Activated T-helper 17 cell treated with anti-CD3 and anti-CD28 coated beads, Interleukin-2, amount 50 U/mL, for 72 hours (primary cell): ENCODE measurements around the gene C5AR2. TPM values are rescaled to one million over a fixed set of nuclear protein-coding genes. Genes with fewer than 3 reads are reported as not detected.
"Not testable (repeated sequence)": the region's sequence is repeated elsewhere in the genome, so short reads cannot be mapped to it uniquely, and the experiment has no call there.

Experiments
- ATAC-seq: fragments of 150-1000 bp; cut with Tn5 transposase; replicated peaks from 2 replicates; pipeline ENCODE4 v1.10.0; 2021; ENCODE audit warnings: mild to moderate bottlenecking, moderate library complexity
- H3K27ac Mint-ChIP-seq: one replicate; pipeline ENCODE4 v1.8.0; 2022; ENCODE audit warnings: mixed read lengths
- H3K27me3 Mint-ChIP-seq: one replicate; pipeline ENCODE4 v1.8.0; 2022; ENCODE audit warnings: mixed read lengths
- H3K36me3 Mint-ChIP-seq: one replicate; pipeline ENCODE4 v1.8.0; 2022; ENCODE audit warnings: low read depth, mild to moderate bottlenecking, mixed read lengths
- H3K4me1 Mint-ChIP-seq: one replicate; pipeline ENCODE4 v1.8.0; 2022; ENCODE audit warnings: mixed read lengths
- H3K4me3 Mint-ChIP-seq: one replicate; pipeline ENCODE4 v1.8.0; 2022; ENCODE audit warnings: mild to moderate bottlenecking, mixed read lengths
- H3K9me3 Mint-ChIP-seq: one replicate; pipeline ENCODE4 v1.8.0; 2022; ENCODE audit warnings: mixed read lengths
- total RNA-seq, 2 donors: library from RNA; stranded (reverse); gene quantifications; one replicate each; pipeline ENCODE4 v1.2.3, GENCODE V29; 2022

Gene C5AR2
- total RNA-seq, 2 donors from 2014 or later = 0.13 to 0.19 TPM

DNA sequence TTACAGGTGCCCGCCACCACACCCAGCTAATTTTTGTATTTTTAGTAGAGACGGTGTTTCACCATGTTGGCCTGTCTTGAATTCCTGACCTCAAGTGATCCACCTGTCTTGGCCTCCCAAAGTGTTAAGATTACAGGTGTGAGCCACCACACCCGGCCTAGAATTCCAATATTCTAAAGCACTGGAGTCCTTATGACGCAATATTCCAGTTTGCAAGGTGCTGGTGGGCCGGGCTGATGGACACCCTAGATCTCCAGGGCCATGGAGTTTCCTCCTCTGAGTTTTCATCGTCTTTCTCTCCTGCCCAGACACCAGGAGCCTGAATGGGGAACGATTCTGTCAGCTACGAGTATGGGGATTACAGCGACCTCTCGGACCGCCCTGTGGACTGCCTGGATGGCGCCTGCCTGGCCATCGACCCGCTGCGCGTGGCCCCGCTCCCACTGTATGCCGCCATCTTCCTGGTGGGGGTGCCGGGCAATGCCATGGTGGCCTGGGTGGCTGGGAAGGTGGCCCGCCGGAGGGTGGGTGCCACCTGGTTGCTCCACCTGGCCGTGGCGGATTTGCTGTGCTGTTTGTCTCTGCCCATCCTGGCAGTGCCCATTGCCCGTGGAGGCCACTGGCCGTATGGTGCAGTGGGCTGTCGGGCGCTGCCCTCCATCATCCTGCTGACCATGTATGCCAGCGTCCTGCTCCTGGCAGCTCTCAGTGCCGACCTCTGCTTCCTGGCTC lies 8.7 kb downstream of the C5AR2 start:
- Mint-ChIP-seq H3K9me3 (no peaks in the 10 kb centered on the region), H3K4me3 (no peak overlapping the region), H3K4me1 (peaks cover 5% of the 10 kb centered on the region), H3K27me3 (no peaks in the 10 kb centered on the region), H3K36me3 (no peaks in the 10 kb centered on the region), H3K27ac (no peak overlapping the region)
- no peak for ATAC-seq

DNA sequence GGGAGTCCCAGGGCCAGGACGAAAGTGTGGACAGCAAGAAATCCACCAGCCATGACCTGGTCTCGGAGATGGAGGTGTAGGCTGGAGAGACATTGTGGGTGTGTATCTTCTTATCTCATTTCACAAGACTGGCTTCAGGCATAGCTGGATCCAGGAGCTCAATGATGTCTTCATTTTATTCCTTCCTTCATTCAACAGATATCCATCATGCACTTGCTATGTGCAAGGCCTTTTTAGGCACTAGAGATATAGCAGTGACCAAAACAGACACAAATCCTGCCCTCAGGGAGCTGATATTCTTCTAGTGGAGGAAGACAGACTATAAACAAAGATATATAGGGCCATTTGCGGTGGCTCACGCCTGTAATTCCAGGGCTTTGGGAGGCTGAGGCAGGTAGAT lies 9.8 kb downstream of the C5AR2 start:
- no peak for ATAC-seq
- no peak overlapping the region for H3K4me3 Mint-ChIP-seq
- peaks cover under 1% of the 10 kb centered on the region for H3K4me1 Mint-ChIP-seq
- H3K27ac Mint-ChIP-seq = no peak overlapping the region
- no peaks in the 10 kb centered on the region for H3K36me3 Mint-ChIP-seq
- no peaks in the 10 kb centered on the region for H3K27me3 Mint-ChIP-seq
- no peaks in the 10 kb centered on the region for H3K9me3 Mint-ChIP-seq

DNA sequence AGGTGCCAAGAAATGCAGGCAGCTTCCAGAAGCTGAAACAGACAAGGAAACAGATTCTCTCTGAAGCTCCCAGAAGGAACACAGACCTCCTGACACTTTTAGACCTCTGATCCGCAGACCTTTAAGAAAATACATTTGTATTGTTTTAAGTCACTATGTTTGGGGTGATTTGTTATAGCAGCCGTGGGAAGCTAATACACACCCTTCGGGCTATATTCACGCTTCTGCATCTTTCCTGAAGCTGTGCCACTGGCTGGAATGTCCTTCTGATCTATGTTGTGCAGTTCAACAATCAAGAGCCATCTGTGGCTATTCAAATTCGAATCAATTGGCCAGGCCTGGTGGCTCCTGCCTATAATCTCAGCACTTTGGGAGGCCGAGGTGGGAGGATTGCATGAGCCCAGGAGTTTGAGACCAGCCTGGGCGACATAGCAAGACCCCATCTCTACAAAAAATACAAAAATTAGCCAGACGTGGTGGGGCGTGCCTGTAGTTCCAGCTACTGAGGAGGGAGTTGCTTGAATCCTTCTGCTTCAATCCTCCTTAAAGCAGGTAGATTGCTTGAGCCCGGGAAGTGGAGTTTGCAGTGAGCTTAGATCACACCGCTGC lies 11.3 kb downstream of the C5AR2 start:
- no peak overlapping the region for H3K4me3 Mint-ChIP-seq
- H3K27me3 Mint-ChIP-seq = no peaks in the 10 kb centered on the region
- no peaks in the 10 kb centered on the region for H3K36me3 Mint-ChIP-seq
- H3K9me3 Mint-ChIP-seq = no peaks in the 10 kb centered on the region
- no peaks in the 10 kb centered on the region for H3K4me1 Mint-ChIP-seq
- ATAC-seq = no peak
- no peak overlapping the region for H3K27ac Mint-ChIP-seq

DNA sequence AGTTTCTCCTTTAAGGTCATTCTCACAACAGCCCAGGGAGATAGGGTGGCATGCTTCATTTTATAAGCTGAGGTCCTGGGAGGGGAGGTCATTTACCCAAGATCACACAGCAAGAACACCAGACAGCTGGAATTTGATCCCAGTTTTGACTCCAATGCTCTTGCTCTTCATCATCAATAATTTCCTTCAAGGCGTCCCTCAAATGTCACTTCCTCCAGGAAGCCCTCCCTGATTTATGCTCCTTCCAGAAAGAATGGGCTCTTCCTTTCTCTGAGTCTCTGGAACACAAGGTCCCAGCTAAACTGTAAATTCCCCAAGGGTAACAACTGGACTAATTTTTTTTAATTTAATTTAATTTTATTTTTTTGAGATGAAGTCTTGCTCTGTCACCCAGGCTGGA lies 12.4 kb downstream of the C5AR2 start:
- ATAC-seq = no peak
- H3K4me3 Mint-ChIP-seq = no peak overlapping the region
- peaks cover 5% of the 10 kb centered on the region for H3K4me1 Mint-ChIP-seq
- peaks cover 6% of the 10 kb centered on the region for H3K36me3 Mint-ChIP-seq
- H3K9me3 Mint-ChIP-seq = no peaks in the 10 kb centered on the region
- no peaks in the 10 kb centered on the region for H3K27me3 Mint-ChIP-seq
- H3K27ac Mint-ChIP-seq = no peak overlapping the region

DNA sequence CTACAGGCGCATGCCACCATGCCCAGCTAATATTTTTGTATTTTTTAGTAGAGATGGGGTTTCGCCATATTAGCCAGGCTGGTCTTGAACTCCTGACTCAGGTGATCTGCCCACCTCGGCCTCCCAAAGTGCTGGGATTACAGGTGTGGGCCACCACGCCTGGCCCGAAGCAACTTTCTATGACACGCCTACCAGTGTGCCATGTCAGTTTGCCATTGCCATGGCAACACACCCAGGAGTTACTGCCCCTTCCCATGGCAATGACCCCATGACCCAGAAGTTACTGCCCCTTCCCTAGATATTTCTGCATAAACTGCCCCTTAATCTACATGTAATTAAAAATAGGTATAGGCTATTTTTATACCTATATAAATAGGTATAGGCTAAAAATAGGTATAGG lies 14.0 kb downstream of the C5AR2 start:
- not testable (repeated sequence) for H3K27me3 Mint-ChIP-seq, H3K4me3 Mint-ChIP-seq, ATAC-seq, H3K9me3 Mint-ChIP-seq, H3K27ac Mint-ChIP-seq
- H3K36me3 Mint-ChIP-seq = peaks cover 22% of the 10 kb centered on the region
- peaks cover 18% of the 10 kb centered on the region for H3K4me1 Mint-ChIP-seq

DNA sequence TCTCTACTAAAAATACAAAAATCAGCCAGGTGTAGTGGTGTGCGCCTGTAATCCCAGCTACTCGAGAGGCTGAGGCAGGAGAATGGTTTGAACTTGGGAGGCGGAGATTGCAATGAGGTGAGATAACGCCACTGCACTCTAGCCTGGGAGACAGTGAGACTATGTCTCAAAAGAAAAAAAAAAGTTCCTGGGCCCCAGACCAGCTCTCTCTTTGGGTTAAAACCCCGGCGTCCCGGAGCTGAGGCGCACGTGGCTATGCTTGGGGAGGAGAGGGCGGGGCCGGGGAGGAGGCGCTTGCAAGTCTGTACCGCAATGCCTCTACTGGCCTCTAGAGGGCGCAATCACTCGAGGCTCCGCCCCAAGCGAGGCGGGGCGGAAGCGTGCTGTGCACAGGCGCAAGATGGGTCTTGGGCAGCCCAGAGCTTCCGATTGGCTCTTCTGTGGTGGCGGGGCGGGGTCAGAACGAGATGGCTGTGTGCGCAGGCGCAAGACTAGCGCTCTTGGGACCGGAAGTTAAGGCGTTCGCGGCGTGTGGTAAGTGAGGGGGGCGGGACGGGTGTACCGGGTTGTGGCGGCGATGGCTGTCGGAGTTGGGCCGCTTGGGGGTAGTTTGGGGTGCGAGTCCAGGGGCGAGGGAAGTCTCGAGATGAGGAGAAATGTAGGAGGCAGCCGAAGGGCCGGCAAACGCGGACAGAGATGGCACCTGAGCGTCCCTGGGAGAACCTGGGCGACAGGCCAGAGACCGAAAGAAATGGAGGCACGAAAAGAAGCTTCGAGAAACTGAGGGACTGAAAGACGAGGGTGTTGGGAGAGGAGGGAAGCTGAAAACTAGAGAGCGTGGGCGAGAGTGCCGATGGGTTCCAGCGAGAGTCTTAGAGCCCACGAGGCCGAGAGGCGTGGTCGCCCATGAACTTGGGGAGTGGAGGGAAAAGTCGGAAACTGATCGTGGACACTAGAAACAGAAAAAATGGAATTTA lies 17.1 kb downstream of the C5AR2 start, which contains the start of gene DHX34:
DHX34 (plus strand) TSS at position 497 of the 977 bp plus-strand sequence. CDS start 3,716 bp downstream, outside the sequence.
- Mint-ChIP-seq H3K36me3 (peaks cover 46% of the 10 kb centered on the region), H3K4me3 (peak within 1 kb of the TSS; percentile 88), H3K4me1 (peaks cover 24% of the 10 kb centered on the region), H3K27me3 (no peaks in the 10 kb centered on the region), H3K9me3 (peaks cover 4% of the 10 kb centered on the region), H3K27ac (peak within 1 kb of the TSS; percentile 79)
- peak; percentile 97 for ATAC-seq

DNA sequence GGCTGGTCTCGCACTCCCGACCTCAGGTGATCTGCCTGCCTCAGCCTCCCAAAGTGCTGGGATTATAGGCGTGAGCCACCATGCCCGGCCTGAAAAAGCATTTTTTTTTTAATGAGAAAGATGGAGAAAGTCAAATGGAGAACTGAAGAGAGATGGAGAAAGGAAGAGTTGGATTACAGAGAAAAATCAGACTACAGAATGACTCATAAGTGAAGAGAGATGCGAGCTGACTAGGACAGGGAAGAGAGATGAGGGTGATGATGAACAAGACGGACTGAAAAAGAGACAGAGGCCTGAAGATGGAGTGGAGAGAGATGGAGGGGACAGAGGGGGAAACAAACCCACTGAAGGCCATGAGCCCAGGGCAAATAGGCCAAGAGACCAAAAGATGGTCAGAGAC lies 18.7 kb downstream of the C5AR2 start:
- Mint-ChIP-seq H3K27ac (peak overlapping the region; percentile 79), H3K4me3 (peak overlapping the region; percentile 88), H3K4me1 (peaks cover 24% of the 10 kb centered on the region), H3K27me3 (no peaks in the 10 kb centered on the region), H3K36me3 (peaks cover 61% of the 10 kb centered on the region), H3K9me3 (peaks cover 4% of the 10 kb centered on the region)
- no peak for ATAC-seq

DNA sequence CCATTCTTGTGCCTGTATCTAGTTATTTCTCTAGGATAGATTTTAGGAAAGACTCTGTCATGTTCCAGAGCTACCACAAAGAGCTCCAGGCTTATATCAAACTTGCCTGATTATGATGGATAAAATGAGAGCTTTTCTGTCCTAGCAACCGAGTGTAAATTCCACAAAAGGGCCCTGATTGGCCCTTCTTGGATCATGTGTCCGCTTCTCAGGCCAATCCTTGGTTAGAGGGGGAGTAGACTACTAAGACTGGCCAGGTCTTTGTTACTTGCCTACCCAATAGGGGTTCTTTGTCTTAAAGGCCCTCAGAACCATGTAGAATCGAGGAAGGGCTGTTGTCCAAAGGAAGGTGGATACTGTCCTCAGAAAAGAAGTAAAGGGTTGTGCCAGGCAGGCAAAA lies 19.6 kb downstream of the C5AR2 start:
- no peaks in the 10 kb centered on the region for H3K27me3 Mint-ChIP-seq
- no peak for ATAC-seq
- peaks cover 4% of the 10 kb centered on the region for H3K9me3 Mint-ChIP-seq
- H3K36me3 Mint-ChIP-seq = peaks cover 70% of the 10 kb centered on the region
- peak overlapping the region; percentile 67 for H3K27ac Mint-ChIP-seq
- peak overlapping the region; percentile 9 for H3K4me3 Mint-ChIP-seq
- peaks cover 24% of the 10 kb centered on the region for H3K4me1 Mint-ChIP-seq

DNA sequence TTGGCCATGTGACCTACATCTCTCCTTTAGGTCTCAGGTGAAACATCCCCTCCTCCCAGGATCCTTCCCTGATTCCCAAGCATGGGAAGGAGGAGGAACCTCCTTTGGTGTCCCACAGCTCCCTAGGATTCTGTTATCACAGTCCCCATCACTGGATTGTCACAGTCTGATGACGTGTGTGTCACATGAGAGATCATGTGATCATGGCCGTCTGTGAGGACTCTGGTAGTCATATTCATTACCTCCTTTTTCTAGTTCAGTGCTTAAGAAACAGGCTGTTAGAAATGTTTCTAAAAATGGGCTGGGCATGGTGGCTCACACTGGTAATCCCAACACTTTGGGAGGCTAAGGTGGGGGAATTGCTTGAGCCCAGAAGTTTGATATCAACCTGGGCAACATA lies 20.1 kb downstream of the C5AR2 start:
- Mint-ChIP-seq H3K4me1 (peaks cover 24% of the 10 kb centered on the region), H3K4me3 (peak overlapping the region; percentile 9), H3K9me3 (peaks cover 4% of the 10 kb centered on the region), H3K27ac (peak overlapping the region; percentile 67), H3K27me3 (no peaks in the 10 kb centered on the region), H3K36me3 (peaks cover 76% of the 10 kb centered on the region)
- no peak for ATAC-seq

DNA sequence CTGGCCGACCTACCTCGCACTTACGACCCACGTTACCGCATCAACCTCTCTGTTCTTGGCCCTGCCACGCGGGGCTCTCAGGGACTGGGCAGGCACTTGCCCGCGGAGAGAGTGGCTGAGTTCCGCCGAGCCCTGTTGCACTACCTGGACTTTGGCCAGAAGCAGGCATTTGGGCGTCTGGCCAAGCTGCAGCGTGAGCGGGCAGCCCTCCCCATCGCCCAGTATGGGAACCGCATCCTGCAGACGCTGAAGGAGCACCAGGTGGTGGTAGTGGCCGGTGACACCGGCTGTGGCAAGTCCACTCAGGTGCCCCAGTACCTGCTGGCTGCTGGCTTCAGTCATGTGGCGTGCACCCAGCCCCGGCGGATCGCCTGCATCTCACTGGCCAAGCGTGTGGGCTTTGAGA lies 21.3 kb downstream of the C5AR2 start:
- no peaks in the 10 kb centered on the region for H3K27me3 Mint-ChIP-seq
- peaks cover 4% of the 10 kb centered on the region for H3K9me3 Mint-ChIP-seq
- H3K36me3 Mint-ChIP-seq = peaks cover 88% of the 10 kb centered on the region
- peaks cover 24% of the 10 kb centered on the region for H3K4me1 Mint-ChIP-seq
- H3K4me3 Mint-ChIP-seq = no peak overlapping the region
- no peak for ATAC-seq
- no peak overlapping the region for H3K27ac Mint-ChIP-seq

DNA sequence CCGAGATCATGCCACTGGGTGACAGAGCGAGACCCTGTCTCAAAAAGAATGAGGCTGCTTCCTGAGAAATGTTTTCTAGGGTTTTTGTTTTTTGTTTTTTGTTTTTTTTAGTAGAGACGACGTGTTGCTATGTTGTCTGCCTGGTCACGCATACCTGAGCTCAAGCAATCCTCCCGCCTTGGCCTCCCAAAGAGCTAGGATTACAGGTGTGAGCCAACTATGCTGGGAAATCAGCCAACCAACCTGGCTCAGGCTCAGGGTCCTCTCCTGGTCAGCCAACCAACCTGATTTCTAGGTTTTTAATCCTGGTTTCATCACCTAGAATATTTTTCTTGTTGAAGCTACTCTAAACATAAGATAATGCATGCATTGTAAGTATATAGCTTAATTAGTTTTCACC lies 24.9 kb downstream of the C5AR2 start:
- peaks cover 6% of the 10 kb centered on the region for H3K4me1 Mint-ChIP-seq
- H3K27ac Mint-ChIP-seq = no peak overlapping the region
- no peak for ATAC-seq
- H3K27me3 Mint-ChIP-seq = no peaks in the 10 kb centered on the region
- peaks cover 100% of the 10 kb centered on the region for H3K36me3 Mint-ChIP-seq
- no peaks in the 10 kb centered on the region for H3K9me3 Mint-ChIP-seq
- no peak overlapping the region for H3K4me3 Mint-ChIP-seq

DNA sequence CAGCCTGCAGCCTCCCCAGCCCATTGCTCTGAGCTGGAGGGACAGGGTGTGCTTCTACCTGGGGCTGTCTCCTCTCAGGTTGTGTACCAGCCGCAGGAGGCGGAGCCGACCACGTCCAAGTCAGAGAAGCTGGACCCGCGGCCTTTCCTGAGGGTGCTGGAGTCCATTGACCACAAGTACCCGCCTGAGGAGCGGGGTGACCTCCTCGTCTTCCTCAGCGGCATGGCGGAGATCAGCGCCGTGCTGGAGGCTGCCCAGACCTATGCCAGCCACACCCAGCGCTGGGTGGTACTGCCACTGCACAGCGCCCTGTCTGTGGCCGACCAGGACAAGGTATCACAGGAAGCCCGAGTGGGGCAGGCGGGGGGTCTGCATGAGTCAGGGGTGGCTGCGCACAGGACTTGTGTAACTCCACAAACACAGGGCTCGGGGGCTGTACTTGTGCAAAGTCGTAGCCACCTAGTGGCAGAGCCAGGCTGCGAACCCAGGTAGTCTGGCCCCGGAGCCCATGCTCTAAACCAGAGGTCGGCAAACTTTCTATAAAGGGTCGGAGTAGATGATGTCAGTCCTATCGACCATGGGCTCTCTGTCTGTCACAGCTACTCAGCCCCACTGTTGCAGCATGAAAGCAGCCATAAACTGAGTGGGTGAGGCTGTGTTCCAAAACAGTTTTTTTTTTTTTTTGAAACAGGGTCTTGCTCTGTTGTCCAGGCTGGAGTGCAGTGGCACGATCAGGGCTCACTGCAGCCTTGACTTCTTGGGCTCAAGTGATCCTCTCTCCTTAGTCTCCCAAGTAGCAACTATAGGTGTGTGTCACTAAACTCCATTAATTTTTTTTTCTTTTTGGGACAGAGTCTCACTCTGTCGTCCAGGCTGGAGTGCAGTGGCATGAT lies 26.1 kb downstream of the C5AR2 start:
- Mint-ChIP-seq H3K27ac (no peak overlapping the region), H3K4me1 (no peaks in the 10 kb centered on the region), H3K9me3 (no peaks in the 10 kb centered on the region), H3K4me3 (no peak overlapping the region), H3K27me3 (no peaks in the 10 kb centered on the region), H3K36me3 (peaks cover 97% of the 10 kb centered on the region)
- no peak for ATAC-seq

DNA sequence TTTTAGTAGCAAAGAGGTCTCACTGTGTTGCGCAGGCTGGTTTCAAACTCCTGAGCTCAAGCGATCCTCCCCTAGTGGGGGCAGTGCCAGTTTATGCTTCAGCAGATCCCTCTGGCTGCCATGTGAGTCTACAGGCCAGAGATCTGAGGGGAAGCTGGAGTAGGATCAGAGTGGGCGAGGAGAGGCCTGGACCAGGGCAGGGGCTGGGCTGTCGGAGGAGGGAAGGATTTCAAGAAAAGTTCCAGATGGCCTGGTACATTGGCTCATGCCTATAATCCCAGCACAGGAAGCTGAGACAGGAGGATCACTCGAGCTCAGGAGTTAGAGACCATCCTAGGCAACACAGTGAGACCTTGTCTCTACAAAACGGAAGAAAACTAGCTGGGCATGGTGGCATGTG lies 27.0 kb downstream of the C5AR2 start:
- Mint-ChIP-seq H3K9me3 (no peaks in the 10 kb centered on the region), H3K4me3 (no peak overlapping the region), H3K4me1 (no peaks in the 10 kb centered on the region), H3K27me3 (no peaks in the 10 kb centered on the region), H3K27ac (no peak overlapping the region), H3K36me3 (peaks cover 97% of the 10 kb centered on the region)
- no peak for ATAC-seq

DNA sequence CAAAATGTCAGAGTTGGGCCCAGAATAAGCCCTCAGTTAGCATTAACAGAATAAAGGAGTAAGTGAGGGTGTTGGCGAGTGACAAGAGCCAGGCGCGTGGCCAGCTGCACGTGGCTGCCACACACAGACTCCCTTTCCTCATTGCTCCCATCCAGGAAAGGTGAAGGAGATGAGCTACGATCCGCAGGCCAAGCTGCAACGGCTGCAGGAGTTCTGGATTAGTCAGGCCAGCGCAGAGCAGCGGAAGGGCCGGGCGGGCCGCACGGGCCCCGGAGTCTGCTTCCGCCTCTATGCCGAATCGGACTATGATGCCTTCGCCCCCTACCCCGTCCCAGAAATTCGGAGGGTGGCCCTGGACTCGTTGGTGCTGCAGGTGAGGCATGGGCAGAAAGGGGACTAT lies 30.3 kb downstream of the C5AR2 start:
- ATAC-seq = no peak
- no peaks in the 10 kb centered on the region for H3K9me3 Mint-ChIP-seq
- H3K4me3 Mint-ChIP-seq = no peak overlapping the region
- peaks cover 91% of the 10 kb centered on the region for H3K36me3 Mint-ChIP-seq
- H3K4me1 Mint-ChIP-seq = no peaks in the 10 kb centered on the region
- no peak overlapping the region for H3K27ac Mint-ChIP-seq
- H3K27me3 Mint-ChIP-seq = no peaks in the 10 kb centered on the region
